Osteocyte (in vitro differentiated cells): ENCODE results near the gene ST14. TPM values are rescaled to one million over a fixed set of nuclear protein-coding genes. Genes with fewer than 3 reads are reported as not detected.

Experiments used
- DNase-seq: peaks from one replicate; pipeline ENCODE4 v3.0.0; 2021; ENCODE audit warnings: mixed read lengths; ENCODE audit not compliant: unreplicated experiment; ENCODE audit errors: extremely low spot score
- H3K27ac Mint-ChIP-seq: one replicate; pipeline ENCODE4 v1.8.0; 2021; ENCODE audit warnings: mild to moderate bottlenecking, mixed read lengths; ENCODE audit not compliant: unreplicated experiment
- H3K27me3 Mint-ChIP-seq: one replicate; pipeline ENCODE4 v1.8.0; 2021; ENCODE audit warnings: mixed read lengths; ENCODE audit not compliant: unreplicated experiment
- H3K36me3 Mint-ChIP-seq: one replicate; pipeline ENCODE4 v1.8.0; 2021; ENCODE audit warnings: mixed read lengths; ENCODE audit not compliant: unreplicated experiment
- H3K4me1 Mint-ChIP-seq: one replicate; pipeline ENCODE4 v1.8.0; 2021; ENCODE audit warnings: mixed read lengths; ENCODE audit not compliant: unreplicated experiment
- H3K4me3 Mint-ChIP-seq: one replicate; pipeline ENCODE4 v1.8.0; 2021; ENCODE audit warnings: mild to moderate bottlenecking, moderate library complexity, mixed read lengths; ENCODE audit not compliant: unreplicated experiment
- H3K9me3 Mint-ChIP-seq: one replicate; pipeline ENCODE4 v1.8.0; 2021; ENCODE audit warnings: mixed read lengths; ENCODE audit not compliant: unreplicated experiment
- long read RNA-seq: library from polyadenylated mRNA; unstranded; transcript quantifications from one replicate; pipeline ENCODE4 v2.0.0, GENCODE V29; 2021
- total RNA-seq: library from RNA; stranded (reverse); gene quantifications from 2 replicates; pipeline ENCODE4 v1.2.1, GENCODE V29; 2021
- TF ChIP-seq, protein P1 (sequence below): fragments of 200-600 bp; sonication (generic); IDR thresholded peaks from 2 replicates; pipeline ENCODE4 v1.5.0; 2021; ENCODE audit warnings: antibody characterized with exemption, mild to moderate bottlenecking, moderate library complexity

Gene ST14
- not detected in 2 replicates for total RNA-seq
- long read RNA-seq = 0 reads

DNA sequence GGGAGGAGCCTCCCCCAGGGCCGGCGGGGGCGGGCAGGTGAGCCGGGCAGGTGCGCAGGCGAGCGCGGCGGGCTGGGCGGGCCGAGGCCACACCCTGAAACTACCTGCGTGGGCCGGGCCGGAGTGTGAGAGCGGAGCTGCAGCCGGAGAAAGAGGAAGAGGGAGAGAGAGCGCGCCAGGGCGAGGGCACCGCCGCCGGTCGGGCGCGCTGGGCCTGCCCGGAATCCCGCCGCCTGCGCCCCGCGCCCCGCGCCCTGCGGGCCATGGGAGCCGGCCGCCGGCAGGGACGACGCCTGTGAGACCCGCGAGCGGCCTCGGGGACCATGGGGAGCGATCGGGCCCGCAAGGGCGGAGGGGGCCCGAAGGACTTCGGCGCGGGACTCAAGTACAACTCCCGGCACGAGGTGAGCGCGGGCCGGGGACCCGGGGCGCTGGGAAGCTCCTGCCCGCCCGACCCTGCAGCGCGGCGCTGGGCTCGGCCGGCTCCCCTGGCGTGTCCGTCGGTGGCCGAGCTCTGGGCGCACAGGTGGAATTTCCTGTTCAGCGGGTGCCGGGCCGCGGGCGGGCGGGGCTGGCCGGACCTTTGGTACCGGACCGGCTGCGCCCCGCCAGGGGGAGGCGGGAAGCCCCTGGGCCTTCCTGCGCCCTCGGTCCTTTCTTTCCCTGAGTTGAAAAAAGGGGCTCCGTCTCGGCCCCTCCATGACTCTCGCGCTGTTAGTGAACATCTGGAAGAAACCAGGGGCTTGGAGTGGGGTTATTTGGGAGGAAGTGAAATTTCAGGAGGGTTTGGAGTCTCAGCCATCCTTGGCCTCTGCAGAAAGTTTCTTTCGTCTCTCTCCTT, at the start of gene ST14:
Gene ST14 (plus strand): TSS at position 126 of the 841 bp plus-strand sequence. CDS start 198 bp downstream, at position 324.
- TF ChIP-seq, protein P1, sequence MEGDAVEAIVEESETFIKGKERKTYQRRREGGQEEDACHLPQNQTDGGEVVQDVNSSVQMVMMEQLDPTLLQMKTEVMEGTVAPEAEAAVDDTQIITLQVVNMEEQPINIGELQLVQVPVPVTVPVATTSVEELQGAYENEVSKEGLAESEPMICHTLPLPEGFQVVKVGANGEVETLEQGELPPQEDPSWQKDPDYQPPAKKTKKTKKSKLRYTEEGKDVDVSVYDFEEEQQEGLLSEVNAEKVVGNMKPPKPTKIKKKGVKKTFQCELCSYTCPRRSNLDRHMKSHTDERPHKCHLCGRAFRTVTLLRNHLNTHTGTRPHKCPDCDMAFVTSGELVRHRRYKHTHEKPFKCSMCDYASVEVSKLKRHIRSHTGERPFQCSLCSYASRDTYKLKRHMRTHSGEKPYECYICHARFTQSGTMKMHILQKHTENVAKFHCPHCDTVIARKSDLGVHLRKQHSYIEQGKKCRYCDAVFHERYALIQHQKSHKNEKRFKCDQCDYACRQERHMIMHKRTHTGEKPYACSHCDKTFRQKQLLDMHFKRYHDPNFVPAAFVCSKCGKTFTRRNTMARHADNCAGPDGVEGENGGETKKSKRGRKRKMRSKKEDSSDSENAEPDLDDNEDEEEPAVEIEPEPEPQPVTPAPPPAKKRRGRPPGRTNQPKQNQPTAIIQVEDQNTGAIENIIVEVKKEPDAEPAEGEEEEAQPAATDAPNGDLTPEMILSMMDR = no peak
- Mint-ChIP-seq H3K36me3 (no peaks in the 10 kb centered on the region), H3K27me3 (peaks cover 35% of the 10 kb centered on the region), H3K4me3 (peak within 1 kb of the TSS; percentile 59), H3K9me3 (no peaks in the 10 kb centered on the region), H3K27ac (no peak within 1 kb of the TSS), H3K4me1 (peaks cover 22% of the 10 kb centered on the region)
- no peak for DNase-seq

DNA sequence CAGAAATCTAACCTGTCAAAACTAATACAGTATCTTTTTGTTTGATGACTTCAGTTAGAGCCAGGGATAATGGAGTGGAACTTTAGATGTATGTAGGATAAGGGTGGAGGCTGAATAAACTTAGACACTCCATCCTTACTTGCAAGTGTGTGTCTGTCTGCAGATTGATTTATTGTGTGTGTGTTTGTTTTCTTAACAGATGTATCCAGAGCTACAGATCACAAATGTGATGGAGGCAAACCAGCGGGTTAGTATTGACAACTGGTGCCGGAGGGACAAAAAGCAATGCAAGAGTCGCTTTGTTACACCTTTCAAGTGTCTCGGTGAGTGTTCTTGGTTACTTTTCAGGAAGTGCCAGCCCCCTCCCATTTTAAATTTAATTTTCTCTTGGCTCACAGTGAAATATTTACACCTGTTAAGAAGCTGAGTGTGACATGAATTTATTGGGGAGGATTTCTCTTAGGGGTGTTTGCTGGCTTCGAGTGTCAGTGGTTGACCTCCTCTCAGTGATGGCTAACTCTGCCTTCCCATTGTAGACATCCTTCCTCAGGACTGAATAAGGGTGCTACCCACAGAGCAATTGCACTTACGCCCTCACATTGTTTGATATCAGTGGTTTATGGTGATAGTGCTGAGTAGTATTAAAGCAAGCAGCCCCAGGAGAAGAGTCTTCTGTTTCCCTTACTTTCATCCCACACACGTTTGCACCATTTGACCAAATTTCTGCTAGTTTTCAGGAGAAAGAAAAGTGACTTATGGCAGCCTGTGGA, 49.1 kb upstream of the ST14 start:
- DNase-seq = no peak
- no peaks in the 10 kb centered on the region for H3K27me3 Mint-ChIP-seq
- H3K36me3 Mint-ChIP-seq = peaks cover 46% of the 10 kb centered on the region
- H3K4me1 Mint-ChIP-seq = peaks cover 7% of the 10 kb centered on the region
- TF ChIP-seq, protein P1 = no peak
- peaks cover 5% of the 10 kb centered on the region for H3K9me3 Mint-ChIP-seq
- H3K27ac Mint-ChIP-seq = no peak overlapping the region
- no peak overlapping the region for H3K4me3 Mint-ChIP-seq

DNA sequence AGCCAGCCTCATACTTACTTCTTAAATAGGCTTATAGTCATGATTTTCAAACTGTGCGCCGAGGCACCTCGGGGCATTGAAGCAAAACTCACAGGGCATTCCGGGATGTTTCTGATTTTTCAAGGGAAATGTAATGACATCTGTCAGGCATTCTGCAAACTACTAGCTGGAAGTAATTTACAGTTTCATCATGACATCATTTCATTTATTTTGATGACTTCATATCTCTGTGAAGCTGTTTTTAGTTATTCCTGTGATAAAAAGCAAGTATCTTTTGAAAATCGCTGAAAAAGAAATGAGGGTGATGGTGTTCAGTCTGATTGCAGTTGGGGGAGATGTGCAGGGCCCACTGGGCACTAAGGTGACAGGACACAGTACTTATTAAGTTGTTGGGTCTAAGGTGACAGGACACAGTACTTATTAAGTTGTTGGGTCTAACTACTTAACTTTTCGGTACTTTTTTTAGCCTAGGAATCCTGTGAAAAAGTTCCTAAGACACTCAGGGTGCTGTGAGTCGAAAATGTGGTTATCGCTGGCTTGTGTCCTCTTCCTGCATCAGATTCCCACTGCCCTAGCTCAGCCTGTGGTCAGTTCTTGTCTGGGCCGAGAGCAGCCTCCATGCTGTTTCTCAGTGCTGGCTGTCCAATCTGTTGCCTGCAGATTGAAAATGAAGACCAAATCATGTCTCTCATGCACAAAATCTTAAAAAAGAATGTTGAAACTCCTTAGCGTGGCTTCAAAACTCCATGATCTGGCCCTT, 47.3 kb upstream of the ST14 start:
- TF ChIP-seq, protein P1 = no peak
- DNase-seq = no peak
- Mint-ChIP-seq H3K36me3 (peaks cover 41% of the 10 kb centered on the region), H3K9me3 (peaks cover 5% of the 10 kb centered on the region), H3K4me1 (peaks cover 12% of the 10 kb centered on the region), H3K27ac (no peak overlapping the region), H3K4me3 (no peak overlapping the region), H3K27me3 (no peaks in the 10 kb centered on the region)

DNA sequence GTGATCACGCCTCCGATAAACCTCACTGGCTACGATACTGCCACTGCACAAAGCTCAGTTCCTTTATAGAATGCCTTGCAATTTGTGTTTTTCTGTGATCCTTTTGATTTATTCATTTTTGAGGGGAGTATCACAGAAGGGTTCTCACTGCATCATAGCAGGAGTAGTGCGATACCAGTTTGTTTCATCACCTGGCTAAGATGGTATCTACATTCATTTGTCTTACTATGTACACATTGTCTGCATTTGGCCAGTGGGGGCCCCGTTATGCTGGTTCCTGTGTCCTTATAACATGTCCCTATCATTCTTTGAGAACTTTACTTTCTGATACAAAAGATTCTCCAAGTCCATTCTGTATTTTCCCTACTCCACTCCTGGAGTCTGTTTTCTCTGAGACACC, 45.3 kb upstream of the ST14 start:
- Mint-ChIP-seq H3K36me3 (peaks cover 35% of the 10 kb centered on the region), H3K27me3 (no peaks in the 10 kb centered on the region), H3K9me3 (no peaks in the 10 kb centered on the region), H3K4me3 (no peak overlapping the region), H3K4me1 (peaks cover 12% of the 10 kb centered on the region), H3K27ac (no peak overlapping the region)
- TF ChIP-seq, protein P1 = no peak
- no peak for DNase-seq
